ENCODE data around the gene VCX. TPM values are rescaled to one million over a fixed set of nuclear protein-coding genes. Genes with fewer than 3 reads are reported as not detected.

Gene VCX
- total RNA-seq, 1 experiment from 2014 or later = 0.68 TPM

DNA sequence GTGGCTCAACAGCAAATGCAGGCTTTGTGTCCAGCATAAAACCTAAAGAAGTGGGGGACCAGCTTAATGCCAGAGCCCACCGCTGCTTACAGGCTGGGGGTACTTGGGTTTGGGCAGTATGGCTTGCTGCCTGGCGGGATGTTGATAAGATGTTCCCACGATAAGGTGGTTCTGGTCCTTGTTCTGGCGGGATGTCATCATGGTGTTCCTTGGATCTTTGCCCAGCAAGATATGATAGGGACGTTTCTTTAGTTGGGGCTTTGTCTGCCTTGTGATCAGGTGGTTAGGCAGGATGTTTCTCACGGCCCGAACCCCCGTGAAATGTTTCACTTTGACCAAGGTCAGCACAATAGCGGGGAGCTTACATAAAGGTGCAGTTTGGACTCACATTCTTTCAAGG is 49.0 kb downstream of the VCX start:
- CTCF ChIA-PET = no interaction called here
- Mint-ChIP-seq H3K9me3 (no peaks in the 10 kb centered on the region), H3K36me3 (no peaks in the 10 kb centered on the region), H3K27ac (no peak overlapping the region), H3K4me1 (no peaks in the 10 kb centered on the region), H3K27me3 (ENCODE audit: low read depth) (no peaks in the 10 kb centered on the region; the same call in 1 of the 2 replicates), H3K4me3 (no peak overlapping the region)
- TF ChIP-seq, protein P1, sequence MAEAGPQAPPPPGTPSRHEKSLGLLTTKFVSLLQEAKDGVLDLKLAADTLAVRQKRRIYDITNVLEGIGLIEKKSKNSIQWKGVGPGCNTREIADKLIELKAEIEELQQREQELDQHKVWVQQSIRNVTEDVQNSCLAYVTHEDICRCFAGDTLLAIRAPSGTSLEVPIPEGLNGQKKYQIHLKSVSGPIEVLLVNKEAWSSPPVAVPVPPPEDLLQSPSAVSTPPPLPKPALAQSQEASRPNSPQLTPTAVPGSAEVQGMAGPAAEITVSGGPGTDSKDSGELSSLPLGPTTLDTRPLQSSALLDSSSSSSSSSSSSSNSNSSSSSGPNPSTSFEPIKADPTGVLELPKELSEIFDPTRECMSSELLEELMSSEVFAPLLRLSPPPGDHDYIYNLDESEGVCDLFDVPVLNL (CRISPR knock-in tag; IDR thresholded peaks at IDR 0.05; ENCODE audit: borderline replicate concordance, low read depth) = no peak
- TF ChIP-seq NR2C2 (CRISPR knock-in tag; IDR thresholded peaks at IDR 0.05) (no peak), ZBTB21 (CRISPR knock-in tag; IDR thresholded peaks at IDR 0.05; ENCODE audit: borderline replicate concordance) (no peak), ESRRA (CRISPR knock-in tag; IDR thresholded peaks at IDR 0.05; ENCODE audit: borderline replicate concordance) (no peak), ZNF232 (CRISPR knock-in tag; IDR thresholded peaks at IDR 0.05) (no peak), ZNF219 (CRISPR knock-in tag; IDR thresholded peaks at IDR 0.05; ENCODE audit: borderline replicate concordance) (no peak), ZNF138 (CRISPR knock-in tag; conservative IDR thresholded peaks at IDR 0.05) (no peak), HMGA2 (CRISPR knock-in tag; IDR thresholded peaks at IDR 0.05) (no peak), ZNF263 (CRISPR knock-in tag; IDR thresholded peaks at IDR 0.05; ENCODE audit: low read depth) (no peak), SOX15 (CRISPR knock-in tag; IDR thresholded peaks at IDR 0.05) (no peak), GABPB1 (CRISPR knock-in tag; IDR thresholded peaks at IDR 0.05) (no peak), SMAD4 (CRISPR knock-in tag; IDR thresholded peaks at IDR 0.05) (no peak), ZNF671 (CRISPR knock-in tag; IDR thresholded peaks at IDR 0.05) (no peak), ARID4B (CRISPR knock-in tag; IDR thresholded peaks at IDR 0.05; ENCODE audit: borderline replicate concordance) (no peak)
- TF ChIP-seq, protein P2, sequence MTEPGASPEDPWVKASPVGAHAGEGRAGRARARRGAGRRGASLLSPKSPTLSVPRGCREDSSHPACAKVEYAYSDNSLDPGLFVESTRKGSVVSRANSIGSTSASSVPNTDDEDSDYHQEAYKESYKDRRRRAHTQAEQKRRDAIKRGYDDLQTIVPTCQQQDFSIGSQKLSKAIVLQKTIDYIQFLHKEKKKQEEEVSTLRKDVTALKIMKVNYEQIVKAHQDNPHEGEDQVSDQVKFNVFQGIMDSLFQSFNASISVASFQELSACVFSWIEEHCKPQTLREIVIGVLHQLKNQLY (CRISPR knock-in tag; IDR thresholded peaks at IDR 0.05) = no peak
- TF ChIP-seq, protein P3, sequence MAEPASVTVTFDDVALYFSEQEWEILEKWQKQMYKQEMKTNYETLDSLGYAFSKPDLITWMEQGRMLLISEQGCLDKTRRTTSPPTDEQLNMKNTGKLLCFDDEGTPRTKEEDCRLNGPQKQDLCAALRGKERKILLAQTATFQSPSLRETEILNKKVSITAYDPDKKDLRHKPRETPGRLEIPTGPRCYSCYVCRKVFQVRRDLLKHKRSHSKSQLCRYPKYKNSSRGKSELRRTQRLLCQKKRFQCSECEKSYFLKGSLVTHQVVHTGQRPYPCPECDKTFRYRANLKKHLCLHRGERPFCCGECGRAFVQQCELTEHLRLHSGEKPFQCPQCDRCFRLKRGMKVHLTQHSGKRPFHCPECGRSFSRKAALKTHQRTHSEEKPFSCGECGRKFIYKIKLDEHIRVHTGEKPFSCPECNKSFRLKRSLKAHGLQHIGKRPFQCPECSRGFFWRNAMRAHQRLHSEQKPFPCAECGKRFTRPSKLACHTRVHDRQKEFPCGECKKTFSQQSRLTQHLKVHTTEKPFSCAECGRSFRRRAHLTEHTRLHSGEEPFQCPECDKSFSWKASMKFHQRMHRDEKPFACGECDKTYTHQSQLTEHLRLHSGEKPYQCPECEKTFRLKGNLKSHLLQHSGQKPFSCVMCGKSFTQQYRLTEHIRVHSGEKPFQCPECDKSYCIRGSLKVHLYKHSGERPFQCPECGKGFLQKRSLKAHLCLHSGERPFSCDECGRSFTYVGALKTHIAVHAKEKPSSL (CRISPR knock-in tag; conservative IDR thresholded peaks at IDR 0.05) = no peak
- TF ChIP-seq, protein P4, sequence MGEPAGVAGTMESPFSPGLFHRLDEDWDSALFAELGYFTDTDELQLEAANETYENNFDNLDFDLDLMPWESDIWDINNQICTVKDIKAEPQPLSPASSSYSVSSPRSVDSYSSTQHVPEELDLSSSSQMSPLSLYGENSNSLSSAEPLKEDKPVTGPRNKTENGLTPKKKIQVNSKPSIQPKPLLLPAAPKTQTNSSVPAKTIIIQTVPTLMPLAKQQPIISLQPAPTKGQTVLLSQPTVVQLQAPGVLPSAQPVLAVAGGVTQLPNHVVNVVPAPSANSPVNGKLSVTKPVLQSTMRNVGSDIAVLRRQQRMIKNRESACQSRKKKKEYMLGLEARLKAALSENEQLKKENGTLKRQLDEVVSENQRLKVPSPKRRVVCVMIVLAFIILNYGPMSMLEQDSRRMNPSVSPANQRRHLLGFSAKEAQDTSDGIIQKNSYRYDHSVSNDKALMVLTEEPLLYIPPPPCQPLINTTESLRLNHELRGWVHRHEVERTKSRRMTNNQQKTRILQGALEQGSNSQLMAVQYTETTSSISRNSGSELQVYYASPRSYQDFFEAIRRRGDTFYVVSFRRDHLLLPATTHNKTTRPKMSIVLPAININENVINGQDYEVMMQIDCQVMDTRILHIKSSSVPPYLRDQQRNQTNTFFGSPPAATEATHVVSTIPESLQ (CRISPR knock-in tag; IDR thresholded peaks at IDR 0.05) = no peak
- TF ChIP-seq, protein P5, sequence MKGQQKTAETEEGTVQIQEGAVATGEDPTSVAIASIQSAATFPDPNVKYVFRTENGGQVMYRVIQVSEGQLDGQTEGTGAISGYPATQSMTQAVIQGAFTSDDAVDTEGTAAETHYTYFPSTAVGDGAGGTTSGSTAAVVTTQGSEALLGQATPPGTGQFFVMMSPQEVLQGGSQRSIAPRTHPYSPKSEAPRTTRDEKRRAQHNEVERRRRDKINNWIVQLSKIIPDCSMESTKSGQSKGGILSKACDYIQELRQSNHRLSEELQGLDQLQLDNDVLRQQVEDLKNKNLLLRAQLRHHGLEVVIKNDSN (CRISPR knock-in tag; IDR thresholded peaks at IDR 0.05) = no peak
- POLR2A ChIA-PET = no interaction called here
- no peak for ATAC-seq
- no peak for DNase-seq (ENCODE audit: low spot score)

Other genes starting within 250 kb of the VCX start
- gene PNPLA4, start 84.2 kb downstream of the VCX start, total RNA-seq (2021) = 11.7 to 18.4 TPM (median 17.5 TPM) in 3 replicates

Measured in WTC11 (cell line).